ENCODE results near the gene GRIP1.
"Not testable (repeated sequence)": the region's sequence is repeated elsewhere in the genome, so short reads cannot be mapped to it uniquely, and the experiment has no call there.

Gene GRIP1

DNA sequence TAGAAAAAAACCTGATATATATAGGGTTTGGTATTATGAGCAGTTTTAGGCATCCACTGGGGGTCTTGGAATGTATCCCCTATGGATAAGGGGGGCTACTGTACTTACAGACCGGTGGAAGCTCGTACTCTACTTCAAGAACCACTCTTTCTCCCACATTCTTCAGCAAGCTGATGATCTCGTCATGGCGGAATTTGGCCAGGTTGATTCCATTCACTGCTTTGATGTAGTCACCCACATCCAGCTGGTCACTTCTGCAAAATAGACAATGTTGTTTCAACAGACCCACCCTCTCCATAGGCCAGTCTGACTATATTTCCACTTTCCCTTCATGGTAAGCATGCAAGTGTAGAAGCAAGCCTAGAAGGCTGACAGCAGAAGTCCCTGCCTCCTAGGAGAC, 139.9 kb downstream of the GRIP1 start:
- no peaks in the 10 kb centered on the region for H3K27me3 Mint-ChIP-seq
- H3K9me3 Mint-ChIP-seq: no peaks in the 10 kb centered on the region
- H3K4me1 Mint-ChIP-seq: no peaks in the 10 kb centered on the region
- no peaks in the 10 kb centered on the region for H3K36me3 Mint-ChIP-seq
- ATAC-seq (ENCODE audit: low read depth) (no peak), DNase-seq (ENCODE audit: low spot score in 2 of 2) (no peak)
- no peak overlapping the region for H3K4me3 Mint-ChIP-seq
- no peak overlapping the region for H3K27ac Mint-ChIP-seq

DNA sequence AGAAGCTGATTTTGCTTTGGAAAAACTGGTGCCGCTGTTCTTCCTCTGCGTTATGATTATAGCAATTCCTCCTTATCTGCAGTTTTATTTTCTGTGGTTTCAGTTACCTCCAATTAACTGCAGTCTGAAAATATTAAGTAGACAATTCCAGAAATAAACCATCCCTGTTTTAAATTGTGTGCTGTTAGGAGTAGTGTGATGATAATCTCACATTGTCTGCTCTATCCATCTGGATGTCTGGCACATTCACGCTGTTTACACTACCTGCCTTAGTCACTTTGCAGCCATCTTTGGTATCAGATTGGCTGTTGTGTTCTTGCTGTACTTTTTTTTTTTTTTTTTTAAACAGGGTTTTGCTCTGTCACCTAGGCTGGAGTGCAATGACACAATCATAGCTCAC, 141.0 kb downstream of the GRIP1 start:
- Mint-ChIP-seq H3K4me1 (no peaks in the 10 kb centered on the region), H3K4me3 (no peak overlapping the region), H3K36me3 (no peaks in the 10 kb centered on the region), H3K9me3 (no peaks in the 10 kb centered on the region), H3K27ac (no peak overlapping the region), H3K27me3 (no peaks in the 10 kb centered on the region)
- ATAC-seq (ENCODE audit: low read depth) (no peak), DNase-seq (ENCODE audit: low spot score in 2 of 2) (no peak)

DNA sequence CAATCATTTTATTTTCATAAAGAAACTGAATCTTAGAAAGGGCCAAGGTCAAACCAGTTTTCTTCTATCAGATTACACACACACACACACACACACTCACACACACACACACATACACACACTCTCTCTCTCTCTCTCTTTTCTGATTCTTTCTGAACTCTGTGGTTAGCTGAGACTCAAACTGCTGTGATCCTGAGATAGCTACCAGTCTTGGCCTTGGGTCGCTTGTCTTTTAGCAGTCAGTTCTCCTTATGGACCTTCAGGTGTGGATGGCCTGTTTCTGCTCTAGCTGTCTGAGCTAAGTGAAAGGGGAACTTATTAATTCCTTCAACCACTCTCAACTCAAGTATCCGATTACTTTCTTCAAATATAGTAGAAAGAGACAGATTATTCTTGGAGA, 145.1 kb downstream of the GRIP1 start:
- ATAC-seq (ENCODE audit: low read depth): no peak
- Mint-ChIP-seq H3K27me3 (no peaks in the 10 kb centered on the region), H3K4me1 (no peaks in the 10 kb centered on the region), H3K4me3 (no peak overlapping the region), H3K36me3 (no peaks in the 10 kb centered on the region), H3K27ac (no peak overlapping the region), H3K9me3 (peaks cover 2% of the 10 kb centered on the region)
- no peak for DNase-seq (ENCODE audit: low spot score in 2 of 2)

- H3K4me1 Mint-ChIP-seq: no peaks in the 10 kb centered on the region
- no peaks in the 10 kb centered on the region for H3K36me3 Mint-ChIP-seq
- H3K27ac Mint-ChIP-seq: no peak overlapping the region
Measured at GRCh38 chr12:66531766-66532165, 147.1 kb downstream of the GRIP1 start.

GRCh38 chr12:66529934-66530333, 148.9 kb downstream of the GRIP1 start:
- H3K36me3 Mint-ChIP-seq: no peaks in the 10 kb centered on the region
- no peaks in the 10 kb centered on the region for H3K4me1 Mint-ChIP-seq
- DNase-seq (ENCODE audit: low spot score in 2 of 2) (no peak), ATAC-seq (ENCODE audit: low read depth) (no peak)
- peaks cover 4% of the 10 kb centered on the region for H3K9me3 Mint-ChIP-seq
- H3K27ac Mint-ChIP-seq: no peak overlapping the region
- H3K4me3 Mint-ChIP-seq: no peak overlapping the region
- no peaks in the 10 kb centered on the region for H3K27me3 Mint-ChIP-seq

More at GRCh38 chr12:66531766-66532165, 147.1 kb downstream of the GRIP1 start:
- Mint-ChIP-seq H3K4me3 (no peak overlapping the region), H3K27me3 (no peaks in the 10 kb centered on the region), H3K9me3 (peaks cover 4% of the 10 kb centered on the region)
- no peak for DNase-seq (ENCODE audit: low spot score in 2 of 2)
- no peak for ATAC-seq (ENCODE audit: low read depth)

DNA sequence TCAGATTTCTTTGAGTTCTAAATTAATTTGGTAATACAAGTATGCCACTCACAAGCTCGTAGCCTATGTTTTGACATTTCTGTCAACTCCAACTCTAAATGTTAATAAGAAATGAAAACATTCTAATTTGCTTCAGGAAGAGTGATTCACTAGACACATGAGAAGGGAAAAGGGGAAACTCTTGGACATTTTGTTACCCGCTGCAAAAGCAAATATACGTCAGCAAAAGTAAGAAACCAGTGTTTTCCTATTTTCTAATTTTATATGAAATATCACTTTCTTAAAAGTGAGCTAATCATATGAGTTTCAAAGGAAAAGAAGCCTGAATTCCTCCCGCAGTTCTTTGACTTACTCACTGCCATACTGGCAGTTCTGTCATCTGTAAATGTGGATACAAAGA, 162.3 kb downstream of the GRIP1 start:
- no peaks in the 10 kb centered on the region for H3K9me3 Mint-ChIP-seq
- H3K27me3 Mint-ChIP-seq: peaks cover 2% of the 10 kb centered on the region
- no peak for DNase-seq (ENCODE audit: low spot score in 2 of 2)
- no peak overlapping the region for H3K27ac Mint-ChIP-seq
- no peak for ATAC-seq (ENCODE audit: low read depth)
- no peak overlapping the region for H3K4me3 Mint-ChIP-seq
- H3K36me3 Mint-ChIP-seq: no peaks in the 10 kb centered on the region
- no peaks in the 10 kb centered on the region for H3K4me1 Mint-ChIP-seq

- Mint-ChIP-seq H3K9me3 (no peaks in the 10 kb centered on the region), H3K36me3 (no peaks in the 10 kb centered on the region), H3K27ac (no peak overlapping the region), H3K4me3 (no peak overlapping the region), H3K4me1 (no peaks in the 10 kb centered on the region), H3K27me3 (peaks cover 2% of the 10 kb centered on the region)
- ATAC-seq (ENCODE audit: low read depth) (no peak), DNase-seq (ENCODE audit: low spot score in 2 of 2) (no peak)
Measured at GRCh38 chr12:66516133-66516532, 162.7 kb downstream of the GRIP1 start.

GRCh38 chr12:66514581-66514980, 164.3 kb downstream of the GRIP1 start:
- ATAC-seq (ENCODE audit: low read depth) (no peak), DNase-seq (ENCODE audit: low spot score in 2 of 2) (no peak)
- H3K27ac Mint-ChIP-seq: no peak overlapping the region
- no peak overlapping the region for H3K4me3 Mint-ChIP-seq
- peaks cover under 1% of the 10 kb centered on the region for H3K9me3 Mint-ChIP-seq
- H3K27me3 Mint-ChIP-seq: no peaks in the 10 kb centered on the region
- no peaks in the 10 kb centered on the region for H3K4me1 Mint-ChIP-seq
- H3K36me3 Mint-ChIP-seq: no peaks in the 10 kb centered on the region

- Mint-ChIP-seq H3K4me1 (no peaks in the 10 kb centered on the region), H3K9me3 (peaks cover 2% of the 10 kb centered on the region), H3K36me3 (peaks cover 2% of the 10 kb centered on the region), H3K27me3 (no peaks in the 10 kb centered on the region), H3K27ac (no peak overlapping the region), H3K4me3 (no peak overlapping the region)
- no peak for DNase-seq (ENCODE audit: low spot score in 2 of 2)
- ATAC-seq (ENCODE audit: low read depth): no peak
Measured at GRCh38 chr12:66508025-66508424, 170.9 kb downstream of the GRIP1 start.

DNA sequence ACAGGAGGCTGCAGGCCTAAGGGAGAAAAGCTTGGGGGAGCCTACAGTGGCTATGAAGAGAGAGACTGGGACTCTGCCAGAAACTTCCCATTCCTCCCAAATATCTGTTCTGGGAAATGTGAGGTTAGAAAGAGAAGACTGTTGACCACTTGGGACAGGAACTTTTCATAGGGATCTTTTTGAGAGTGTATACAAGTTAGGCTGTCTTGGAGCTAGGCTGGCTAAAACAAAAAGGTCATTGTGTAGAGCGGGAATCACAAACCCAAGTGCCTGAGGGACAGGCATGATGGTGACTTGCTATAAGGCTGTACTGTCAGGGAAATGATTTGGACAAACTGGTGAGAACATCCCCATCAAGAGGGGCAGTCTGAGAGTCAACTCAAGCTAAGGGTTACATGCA, 175.1 kb downstream of the GRIP1 start:
- H3K36me3 Mint-ChIP-seq: peaks cover 2% of the 10 kb centered on the region
- H3K4me3 Mint-ChIP-seq: no peak overlapping the region
- no peak overlapping the region for H3K27ac Mint-ChIP-seq
- DNase-seq (ENCODE audit: low spot score in 2 of 2) (no peak), ATAC-seq (ENCODE audit: low read depth) (no peak)
- no peaks in the 10 kb centered on the region for H3K27me3 Mint-ChIP-seq
- no peaks in the 10 kb centered on the region for H3K4me1 Mint-ChIP-seq
- H3K9me3 Mint-ChIP-seq: no peaks in the 10 kb centered on the region

DNA sequence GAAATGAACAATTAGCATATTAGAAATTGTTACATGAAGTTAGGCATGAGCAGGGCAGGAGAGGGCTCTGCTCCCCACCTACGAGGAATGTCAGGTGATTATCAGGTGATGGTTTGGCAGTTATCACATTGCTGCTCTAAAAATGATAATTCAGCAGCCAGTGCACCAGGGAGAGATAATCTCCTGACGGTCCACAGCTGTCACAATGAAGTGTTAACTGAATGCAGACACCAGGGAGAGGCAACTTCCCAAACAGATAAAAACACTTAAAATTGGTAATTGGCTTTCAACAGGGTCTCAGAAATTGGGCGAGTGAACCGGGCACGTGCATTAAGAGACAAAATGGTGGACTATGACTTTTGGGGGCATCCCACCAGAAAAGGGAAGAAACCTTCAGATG, 176.0 kb downstream of the GRIP1 start:
- no peak for DNase-seq (ENCODE audit: low spot score in 2 of 2)
- Mint-ChIP-seq H3K4me1 (no peaks in the 10 kb centered on the region), H3K9me3 (no peaks in the 10 kb centered on the region), H3K27me3 (no peaks in the 10 kb centered on the region), H3K4me3 (no peak overlapping the region), H3K36me3 (peaks cover 2% of the 10 kb centered on the region), H3K27ac (no peak overlapping the region)
- ATAC-seq (ENCODE audit: low read depth): no peak

- peaks cover 2% of the 10 kb centered on the region for H3K36me3 Mint-ChIP-seq
- ATAC-seq (ENCODE audit: low read depth) (no peak), DNase-seq (ENCODE audit: low spot score in 2 of 2) (no peak)
- peaks cover 7% of the 10 kb centered on the region for H3K27me3 Mint-ChIP-seq
- no peaks in the 10 kb centered on the region for H3K4me1 Mint-ChIP-seq
- no peaks in the 10 kb centered on the region for H3K9me3 Mint-ChIP-seq
- no peak overlapping the region for H3K4me3 Mint-ChIP-seq
- no peak overlapping the region for H3K27ac Mint-ChIP-seq
Measured at GRCh38 chr12:66500841-66501240, 178.0 kb downstream of the GRIP1 start.

- Mint-ChIP-seq H3K9me3 (no peaks in the 10 kb centered on the region), H3K27ac (no peak overlapping the region), H3K4me3 (no peak overlapping the region), H3K27me3 (peaks cover 7% of the 10 kb centered on the region), H3K36me3 (peaks cover 2% of the 10 kb centered on the region), H3K4me1 (no peaks in the 10 kb centered on the region)
- ATAC-seq (ENCODE audit: low read depth) (no peak), DNase-seq (ENCODE audit: low spot score in 2 of 2) (no peak)
Measured at GRCh38 chr12:66500091-66500490, 178.8 kb downstream of the GRIP1 start.

GRCh38 chr12:66499000-66499399, 179.9 kb downstream of the GRIP1 start:
- no peak overlapping the region for H3K27ac Mint-ChIP-seq
- ATAC-seq (ENCODE audit: low read depth): no peak
- H3K4me3 Mint-ChIP-seq: no peak overlapping the region
- no peaks in the 10 kb centered on the region for H3K4me1 Mint-ChIP-seq
- peaks cover 7% of the 10 kb centered on the region for H3K27me3 Mint-ChIP-seq
- H3K9me3 Mint-ChIP-seq: no peaks in the 10 kb centered on the region
- no peak for DNase-seq (ENCODE audit: low spot score in 2 of 2)
- no peaks in the 10 kb centered on the region for H3K36me3 Mint-ChIP-seq

GRCh38 chr12:66498059-66498458, 180.8 kb downstream of the GRIP1 start:
- not testable (repeated sequence) for H3K9me3 Mint-ChIP-seq; ATAC-seq (ENCODE audit: low read depth); H3K27me3 Mint-ChIP-seq

More at GRCh38 chr12:66498059-66498458, 180.8 kb downstream of the GRIP1 start:
- not testable (repeated sequence) for H3K36me3 Mint-ChIP-seq; H3K27ac Mint-ChIP-seq; H3K4me1 Mint-ChIP-seq; DNase-seq (ENCODE audit: low spot score in 2 of 2); H3K4me3 Mint-ChIP-seq

Measured in memory B cell (primary cell).